SK-N-SH treated with all-trans-retinoic acid at 6 μM for 48 hours (cell line): Measurements from ENCODE around the gene SP140L.

ENCODE experiments used
- ATAC-seq: fragments of 200-7000 bp; cut with Tn5 transposase; 3 replicates; pipeline ENCODE4 v1.9.1; 2020; ENCODE audit warnings: mild to moderate bottlenecking, moderate library complexity
- ARNTL ChIP-seq: fragments of 450-650 bp; formaldehyde crosslinking; IDR thresholded peaks from 2 replicates; pipeline ENCODE4 v1.5.0; 2020; ENCODE audit warnings: low read depth, mild to moderate bottlenecking, moderate library complexity, borderline replicate concordance
- BACH2 ChIP-seq: fragments of 250-450 bp; sonication (Bioruptor Pico); IDR thresholded peaks from 2 replicates; pipeline ENCODE4 v1.9.0; 2021; ENCODE audit warnings: mild to moderate bottlenecking, borderline replicate concordance
- CSDC2 ChIP-seq: fragments of 250-450 bp; sonication (Bioruptor Pico); IDR thresholded peaks from 2 replicates; pipeline ENCODE4 v1.5.0; 2020; ENCODE audit warnings: mild to moderate bottlenecking, moderate library complexity
- ESRRG ChIP-seq: fragments of 250-450 bp; sonication (Bioruptor Pico); IDR thresholded peaks from 2 replicates; pipeline ENCODE4 v1.6.1; 2021; ENCODE audit warnings: mild to moderate bottlenecking
- GLIS3 ChIP-seq: fragments of 250-450 bp; sonication (Bioruptor Pico); IDR thresholded peaks from 2 replicates; pipeline ENCODE4 v1.5.0; 2020; ENCODE audit warnings: mild to moderate bottlenecking, moderate library complexity
- ISL1 ChIP-seq: fragments of 250-450 bp; sonication (Bioruptor Pico); IDR thresholded peaks from 2 replicates; pipeline ENCODE4 v2.1.2; 2022; ENCODE audit warnings: mild to moderate bottlenecking, moderate library complexity
- PPARA ChIP-seq: fragments of 250-450 bp; sonication (Bioruptor Pico); IDR thresholded peaks from 2 replicates; pipeline ENCODE4 v1.5.0; 2020; ENCODE audit warnings: mild to moderate bottlenecking, borderline replicate concordance
- SNAI2 ChIP-seq: fragments of 250-450 bp; sonication (Bioruptor Pico); IDR thresholded peaks from 2 replicates; pipeline ENCODE4 v1.5.0; 2020; ENCODE audit warnings: mild to moderate bottlenecking, moderate library complexity
- TCF4 ChIP-seq: fragments of 250-450 bp; sonication (Bioruptor Pico); IDR thresholded peaks from 2 replicates; pipeline ENCODE4 v1.8.0; 2021; ENCODE audit warnings: mild to moderate bottlenecking, moderate library complexity, borderline replicate concordance
- TOX ChIP-seq: fragments of 250-450 bp; sonication (Bioruptor Pico); IDR thresholded peaks from 2 replicates; pipeline ENCODE4 v1.8.0; 2021; ENCODE audit warnings: mild to moderate bottlenecking, moderate library complexity, borderline replicate concordance
- ZC3H10 ChIP-seq: fragments of 250-450 bp; sonication (Bioruptor Pico); IDR thresholded peaks from 2 replicates; pipeline ENCODE4 v1.5.1; 2021; ENCODE audit warnings: mild to moderate bottlenecking, moderate library complexity
- ZFP30 ChIP-seq: fragments of 450-650 bp; formaldehyde crosslinking; IDR thresholded peaks from 2 replicates; pipeline ENCODE4 v1.5.0; 2022; ENCODE audit warnings: mild to moderate bottlenecking, moderate library complexity
- ZNF70 ChIP-seq: fragments of 450-650 bp; formaldehyde crosslinking; IDR thresholded peaks from 2 replicates; pipeline ENCODE4 v1.5.0; 2020; ENCODE audit warnings: mild to moderate bottlenecking, moderate library complexity
- ZNF8 ChIP-seq: fragments of 450-650 bp; formaldehyde crosslinking; IDR thresholded peaks from 2 replicates; pipeline ENCODE4 v1.5.0; 2020; ENCODE audit warnings: mild to moderate bottlenecking, moderate library complexity
- TF ChIP-seq, protein P1 (sequence below): fragments of 250-450 bp; sonication (Bioruptor Pico); IDR thresholded peaks from 2 replicates; pipeline ENCODE4 v1.8.0; 2020; ENCODE audit warnings: mild to moderate bottlenecking, moderate library complexity, borderline replicate concordance
- TF ChIP-seq, protein P2 (sequence below): fragments of 250-450 bp; sonication (Bioruptor Pico); IDR thresholded peaks from 2 replicates; pipeline ENCODE4 v1.5.1; 2021; ENCODE audit warnings: mild to moderate bottlenecking, moderate library complexity
- TF ChIP-seq, protein P3 (sequence below): fragments of 250-450 bp; sonication (Bioruptor Pico); IDR thresholded peaks from 2 replicates; pipeline ENCODE4 v1.5.0; 2020; ENCODE audit warnings: mild to moderate bottlenecking, moderate library complexity
- TF ChIP-seq, protein P4 (sequence below): fragments of 250-450 bp; sonication (Bioruptor Pico); IDR thresholded peaks from 2 replicates; pipeline ENCODE4 v1.8.0; 2021; ENCODE audit warnings: low read depth, mild to moderate bottlenecking, moderate library complexity, borderline replicate concordance

The SP140L gene

DNA sequence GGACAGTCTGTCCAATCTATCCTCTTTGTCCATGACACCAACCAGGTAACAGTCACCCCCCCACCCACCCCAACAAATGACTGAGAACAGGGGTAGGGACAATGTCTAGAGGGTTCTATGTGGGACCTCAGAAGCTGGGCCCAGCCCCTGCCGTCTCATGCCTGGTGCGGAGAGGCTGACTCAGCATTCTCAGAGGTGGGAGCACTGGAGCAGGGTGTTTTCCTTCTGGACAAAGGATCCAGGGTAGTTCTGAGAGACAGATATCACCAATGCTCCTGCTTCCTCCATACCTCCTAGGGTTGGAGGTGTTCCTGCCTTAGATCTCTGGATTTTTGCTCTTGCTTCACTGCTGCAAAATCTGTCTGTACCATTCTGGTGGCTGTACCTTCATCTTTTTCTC is 55.1 kb downstream of the SP140L start (continued):
- TF ChIP-seq, protein P1, sequence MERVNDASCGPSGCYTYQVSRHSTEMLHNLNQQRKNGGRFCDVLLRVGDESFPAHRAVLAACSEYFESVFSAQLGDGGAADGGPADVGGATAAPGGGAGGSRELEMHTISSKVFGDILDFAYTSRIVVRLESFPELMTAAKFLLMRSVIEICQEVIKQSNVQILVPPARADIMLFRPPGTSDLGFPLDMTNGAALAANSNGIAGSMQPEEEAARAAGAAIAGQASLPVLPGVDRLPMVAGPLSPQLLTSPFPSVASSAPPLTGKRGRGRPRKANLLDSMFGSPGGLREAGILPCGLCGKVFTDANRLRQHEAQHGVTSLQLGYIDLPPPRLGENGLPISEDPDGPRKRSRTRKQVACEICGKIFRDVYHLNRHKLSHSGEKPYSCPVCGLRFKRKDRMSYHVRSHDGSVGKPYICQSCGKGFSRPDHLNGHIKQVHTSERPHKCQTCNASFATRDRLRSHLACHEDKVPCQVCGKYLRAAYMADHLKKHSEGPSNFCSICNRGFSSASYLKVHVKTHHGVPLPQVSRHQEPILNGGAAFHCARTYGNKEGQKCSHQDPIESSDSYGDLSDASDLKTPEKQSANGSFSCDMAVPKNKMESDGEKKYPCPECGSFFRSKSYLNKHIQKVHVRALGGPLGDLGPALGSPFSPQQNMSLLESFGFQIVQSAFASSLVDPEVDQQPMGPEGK (CRISPR knock-in tag): no peak
- no peak for TF ChIP-seq ZNF70 (CRISPR knock-in tag)
- no peak for TF ChIP-seq TCF4 (CRISPR knock-in tag)
- no peak for TF ChIP-seq ZC3H10 (CRISPR knock-in tag)

DNA sequence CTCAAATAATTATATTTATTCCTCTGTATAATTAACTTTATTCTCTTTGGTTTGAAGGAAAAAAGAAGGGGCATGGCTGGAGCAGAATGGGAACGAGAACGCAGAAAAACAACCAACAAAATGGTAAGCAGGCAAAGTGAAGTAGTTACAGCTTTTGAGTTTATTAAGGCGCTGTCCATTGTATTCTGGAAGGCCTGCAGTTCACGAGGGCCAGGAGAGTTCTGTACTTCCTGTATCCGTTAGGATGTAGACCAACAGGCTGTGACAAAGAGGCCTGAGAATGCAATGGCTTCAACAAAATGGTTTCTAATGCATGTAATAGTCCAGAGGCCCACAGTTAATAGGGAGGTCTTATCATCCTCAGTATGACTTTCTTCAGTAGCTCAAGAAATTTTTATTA is 56.5 kb downstream of the SP140L start:
- no peak for ATAC-seq
- TF ChIP-seq ESRRG (CRISPR knock-in tag) (no peak), ISL1 (CRISPR knock-in tag) (no peak), ZNF8 (CRISPR knock-in tag) (no peak), TOX (CRISPR knock-in tag) (no peak), PPARA (CRISPR knock-in tag) (no peak), GLIS3 (no peak), CSDC2 (CRISPR knock-in tag) (no peak)
- TF ChIP-seq, protein P1 (CRISPR knock-in tag): no peak
- TF ChIP-seq, protein P2, sequence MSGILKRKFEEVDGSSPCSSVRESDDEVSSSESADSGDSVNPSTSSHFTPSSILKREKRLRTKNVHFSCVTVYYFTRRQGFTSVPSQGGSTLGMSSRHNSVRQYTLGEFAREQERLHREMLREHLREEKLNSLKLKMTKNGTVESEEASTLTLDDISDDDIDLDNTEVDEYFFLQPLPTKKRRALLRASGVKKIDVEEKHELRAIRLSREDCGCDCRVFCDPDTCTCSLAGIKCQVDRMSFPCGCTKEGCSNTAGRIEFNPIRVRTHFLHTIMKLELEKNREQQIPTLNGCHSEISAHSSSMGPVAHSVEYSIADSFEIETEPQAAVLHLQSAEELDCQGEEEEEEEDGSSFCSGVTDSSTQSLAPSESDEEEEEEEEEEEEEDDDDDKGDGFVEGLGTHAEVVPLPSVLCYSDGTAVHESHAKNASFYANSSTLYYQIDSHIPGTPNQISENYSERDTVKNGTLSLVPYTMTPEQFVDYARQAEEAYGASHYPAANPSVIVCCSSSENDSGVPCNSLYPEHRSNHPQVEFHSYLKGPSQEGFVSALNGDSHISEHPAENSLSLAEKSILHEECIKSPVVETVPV (CRISPR knock-in tag): no peak
- TF ChIP-seq, protein P3, sequence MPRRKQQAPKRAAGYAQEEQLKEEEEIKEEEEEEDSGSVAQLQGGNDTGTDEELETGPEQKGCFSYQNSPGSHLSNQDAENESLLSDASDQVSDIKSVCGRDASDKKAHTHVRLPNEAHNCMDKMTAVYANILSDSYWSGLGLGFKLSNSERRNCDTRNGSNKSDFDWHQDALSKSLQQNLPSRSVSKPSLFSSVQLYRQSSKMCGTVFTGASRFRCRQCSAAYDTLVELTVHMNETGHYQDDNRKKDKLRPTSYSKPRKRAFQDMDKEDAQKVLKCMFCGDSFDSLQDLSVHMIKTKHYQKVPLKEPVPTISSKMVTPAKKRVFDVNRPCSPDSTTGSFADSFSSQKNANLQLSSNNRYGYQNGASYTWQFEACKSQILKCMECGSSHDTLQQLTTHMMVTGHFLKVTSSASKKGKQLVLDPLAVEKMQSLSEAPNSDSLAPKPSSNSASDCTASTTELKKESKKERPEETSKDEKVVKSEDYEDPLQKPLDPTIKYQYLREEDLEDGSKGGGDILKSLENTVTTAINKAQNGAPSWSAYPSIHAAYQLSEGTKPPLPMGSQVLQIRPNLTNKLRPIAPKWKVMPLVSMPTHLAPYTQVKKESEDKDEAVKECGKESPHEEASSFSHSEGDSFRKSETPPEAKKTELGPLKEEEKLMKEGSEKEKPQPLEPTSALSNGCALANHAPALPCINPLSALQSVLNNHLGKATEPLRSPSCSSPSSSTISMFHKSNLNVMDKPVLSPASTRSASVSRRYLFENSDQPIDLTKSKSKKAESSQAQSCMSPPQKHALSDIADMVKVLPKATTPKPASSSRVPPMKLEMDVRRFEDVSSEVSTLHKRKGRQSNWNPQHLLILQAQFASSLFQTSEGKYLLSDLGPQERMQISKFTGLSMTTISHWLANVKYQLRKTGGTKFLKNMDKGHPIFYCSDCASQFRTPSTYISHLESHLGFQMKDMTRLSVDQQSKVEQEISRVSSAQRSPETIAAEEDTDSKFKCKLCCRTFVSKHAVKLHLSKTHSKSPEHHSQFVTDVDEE (CRISPR knock-in tag): no peak
- TF ChIP-seq, protein P4, sequence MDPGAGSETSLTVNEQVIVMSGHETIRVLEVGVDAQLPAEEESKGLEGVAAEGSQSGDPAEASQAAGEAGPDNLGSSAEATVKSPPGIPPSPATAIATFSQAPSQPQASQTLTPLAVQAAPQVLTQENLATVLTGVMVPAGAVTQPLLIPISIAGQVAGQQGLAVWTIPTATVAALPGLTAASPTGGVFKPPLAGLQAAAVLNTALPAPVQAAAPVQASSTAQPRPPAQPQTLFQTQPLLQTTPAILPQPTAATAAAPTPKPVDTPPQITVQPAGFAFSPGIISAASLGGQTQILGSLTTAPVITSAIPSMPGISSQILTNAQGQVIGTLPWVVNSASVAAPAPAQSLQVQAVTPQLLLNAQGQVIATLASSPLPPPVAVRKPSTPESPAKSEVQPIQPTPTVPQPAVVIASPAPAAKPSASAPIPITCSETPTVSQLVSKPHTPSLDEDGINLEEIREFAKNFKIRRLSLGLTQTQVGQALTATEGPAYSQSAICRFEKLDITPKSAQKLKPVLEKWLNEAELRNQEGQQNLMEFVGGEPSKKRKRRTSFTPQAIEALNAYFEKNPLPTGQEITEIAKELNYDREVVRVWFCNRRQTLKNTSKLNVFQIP: no peak

DNA sequence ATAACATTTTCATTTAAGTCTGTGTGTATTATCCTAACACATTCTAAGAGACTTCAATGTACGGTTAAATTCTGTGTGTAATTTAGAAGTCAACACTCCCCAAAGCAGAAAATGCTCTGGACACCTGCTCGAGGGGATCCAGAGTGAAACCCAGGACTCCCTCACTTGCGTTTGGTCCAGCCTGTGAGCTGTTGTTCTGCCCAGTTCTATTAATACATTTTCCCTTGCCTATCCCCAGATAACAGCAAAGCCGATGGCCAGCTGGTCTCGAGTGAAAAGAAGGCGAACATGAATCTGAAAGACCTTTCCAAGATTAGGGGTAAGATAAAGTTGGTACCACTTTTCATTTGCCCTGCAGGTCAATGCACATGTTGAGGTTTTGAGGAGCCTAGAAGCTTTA is 58.0 kb downstream of the SP140L start:
- no peak for ATAC-seq
- TF ChIP-seq CSDC2 (CRISPR knock-in tag) (no peak), SNAI2 (CRISPR knock-in tag) (no peak), TCF4 (CRISPR knock-in tag) (no peak)

DNA sequence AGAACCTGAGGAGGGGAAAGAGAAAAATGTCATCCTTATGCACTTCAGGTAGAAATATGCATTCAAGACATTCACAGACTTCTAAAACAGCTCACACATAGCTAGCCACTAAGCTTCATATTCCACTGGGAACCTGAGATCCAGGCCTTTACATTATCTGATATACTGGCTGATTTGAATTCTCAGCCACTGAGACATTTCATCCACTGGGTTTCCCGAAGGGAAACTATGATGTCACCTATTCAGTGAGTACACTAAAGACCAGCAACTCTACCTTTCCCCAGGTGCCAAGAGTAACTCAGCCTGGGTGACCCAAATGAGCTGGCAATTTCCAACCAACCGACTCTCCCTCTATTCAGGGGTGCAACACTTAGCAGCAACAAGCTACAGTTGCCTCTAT is 67.3 kb downstream of the SP140L start:
- no peak for ATAC-seq
- TF ChIP-seq ARNTL (no peak), ZNF70 (CRISPR knock-in tag) (no peak), GLIS3 (no peak), BACH2 (CRISPR knock-in tag) (no peak), PPARA (CRISPR knock-in tag) (no peak), TCF4 (CRISPR knock-in tag) (no peak), SNAI2 (CRISPR knock-in tag) (no peak), TOX (CRISPR knock-in tag) (no peak), ZNF8 (CRISPR knock-in tag) (no peak), ZFP30 (CRISPR knock-in tag) (no peak), CSDC2 (CRISPR knock-in tag) (no peak), ISL1 (CRISPR knock-in tag) (no peak)
- TF ChIP-seq, protein P4: no peak
- TF ChIP-seq, protein P3 (CRISPR knock-in tag): no peak
- TF ChIP-seq, protein P1 (CRISPR knock-in tag): no peak
